ENCODE measurements around the gene CPPED1. TPM values are rescaled to one million over a fixed set of nuclear protein-coding genes. Genes with fewer than 3 reads are reported as not detected.

Gene CPPED1
- total and polyA plus RNA-seq, 4 donors, result 10.4 to 29.1 (median 23.0) TPM

- 84% methylated on average over 9 of the region's 9 CpGs for WGBS
- Histone ChIP-seq H3K9me3 (ENCODE audit: control insufficient read depth in 4 of 4, low read length in 3 of 4) (no peaks in the 10 kb centered on the region), H3K9ac (ENCODE audit: low read depth in 1 of 2, low read length in 2 of 2) (no peak overlapping the region), H3K27ac (ENCODE audit: low read depth in 1 of 2, low read length in 2 of 2) (peak overlapping the region; percentile 86 to 88), H3K36me3 (ENCODE audit: control insufficient read depth in 4 of 4, insufficient read depth in 3 of 4, low read depth in 1 of 4, low read length in 3 of 4) (no peaks in the 10 kb centered on the region), H3K4me3 (ENCODE audit: low read depth in 1 of 3, low read length in 3 of 3) (no peak overlapping the region), H3K27me3 (ENCODE audit: control insufficient read depth in 4 of 4, insufficient read depth in 4 of 4, low read length in 3 of 4) (no peaks in the 10 kb centered on the region), H3K4me1 (ENCODE audit: control insufficient read depth in 4 of 4, insufficient read depth in 4 of 4, low read length in 3 of 4) (peaks cover 9 to 54% (median 35%) of the 10 kb centered on the region in 4 donors)
- no peak for TF ChIP-seq MAX (IDR thresholded peaks at IDR 0.05)
- TF ChIP-seq HNF4A (conservative IDR thresholded peaks at IDR 0.05), result peak; percentile 64 to 67
- TF ChIP-seq NR2F2 (IDR thresholded peaks at IDR 0.05), result no peak
- TF ChIP-seq FOXA1 (IDR thresholded peaks at IDR 0.05), result no peak
- DNase-seq (ENCODE audit: low spot score), result no peak
Observed at GRCh38 chr16:12758670-12759558, 44.8 kb downstream of the CPPED1 start.

- Histone ChIP-seq H3K9ac (ENCODE audit: low read depth in 1 of 2, low read length in 2 of 2) (peak overlapping the region in 1 of 2 donors; percentile 54), H3K9me3 (ENCODE audit: control insufficient read depth in 4 of 4, low read length in 3 of 4) (no peaks in the 10 kb centered on the region), H3K36me3 (ENCODE audit: control insufficient read depth in 4 of 4, insufficient read depth in 3 of 4, low read depth in 1 of 4, low read length in 3 of 4) (no peaks in the 10 kb centered on the region), H3K27ac (ENCODE audit: low read depth in 1 of 2, low read length in 2 of 2) (peak overlapping the region; percentile 86 to 88), H3K27me3 (ENCODE audit: control insufficient read depth in 4 of 4, insufficient read depth in 4 of 4, low read length in 3 of 4) (no peaks in the 10 kb centered on the region), H3K4me3 (ENCODE audit: low read depth in 1 of 3, low read length in 3 of 3) (peak overlapping the region in 1 of 3 donors; percentile 5), H3K4me1 (ENCODE audit: control insufficient read depth in 4 of 4, insufficient read depth in 4 of 4, low read length in 3 of 4) (peaks cover 11 to 62% (median 42%) of the 10 kb centered on the region in 4 donors)
- 82% methylated on average over 5 of the region's 5 CpGs for WGBS
- TF ChIP-seq MAX (IDR thresholded peaks at IDR 0.05) (no peak), CTCF (IDR thresholded peaks at IDR 0.05; ENCODE audit: low read depth, low read length, missing input control) (no peak), SP1 (IDR thresholded peaks at IDR 0.05) (no peak), ATF3 (IDR thresholded peaks at IDR 0.05) (no peak), HNF4G (IDR thresholded peaks at IDR 0.05) (no peak), NR2F2 (IDR thresholded peaks at IDR 0.05) (no peak), TAF1 (conservative IDR thresholded peaks at IDR 0.05) (no peak), RAD21 (IDR thresholded peaks at IDR 0.05) (no peak), RXRA (IDR thresholded peaks at IDR 0.05) (no peak), REST (IDR thresholded peaks at IDR 0.05) (no peak), ZBTB33 (IDR thresholded peaks at IDR 0.05) (no peak)
- no peak for DNase-seq (ENCODE audit: low spot score)
Observed at GRCh38 chr16:12758031-12758669, 45.5 kb downstream of the CPPED1 start.
